NCI-H2029 (cell line): ENCODE measurements around the gene THRB.

Experiments
- DNase-seq: peaks from one replicate; lab custom pipeline; 2025; lab: John Stamatoyannopoulos, UW

Gene THRB

DNA sequence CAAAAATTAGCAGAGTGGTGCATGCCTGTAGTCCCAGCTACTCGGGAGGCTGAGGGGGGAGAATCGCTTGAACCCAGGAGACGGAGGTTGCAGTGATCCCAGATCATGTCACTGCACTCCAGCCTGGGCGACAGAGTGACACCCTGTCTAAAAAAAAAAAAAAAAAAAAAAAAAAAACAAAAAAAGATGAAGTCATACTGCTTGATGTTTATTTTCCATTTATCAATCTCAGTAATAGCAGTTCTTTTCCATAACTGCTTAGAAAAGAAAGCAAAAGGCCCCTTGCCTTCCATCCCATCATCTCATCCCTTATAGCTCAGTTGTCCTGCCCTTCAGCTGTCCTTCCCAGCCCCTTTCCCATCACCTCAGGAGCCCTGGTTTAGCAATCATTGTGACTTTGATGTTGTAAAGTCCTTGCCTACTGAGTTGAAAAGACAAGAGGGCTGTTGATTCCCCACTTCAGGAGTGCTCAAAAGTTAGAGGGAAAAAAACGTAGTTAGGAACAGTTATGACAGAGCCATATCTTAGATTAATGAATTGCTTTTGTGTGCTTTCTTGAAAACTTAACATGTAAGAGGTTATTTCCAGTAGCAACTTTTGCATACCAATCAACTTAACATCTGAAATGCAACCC is 18.0 kb upstream of the THRB start:
- no peak for DNase-seq

DNA sequence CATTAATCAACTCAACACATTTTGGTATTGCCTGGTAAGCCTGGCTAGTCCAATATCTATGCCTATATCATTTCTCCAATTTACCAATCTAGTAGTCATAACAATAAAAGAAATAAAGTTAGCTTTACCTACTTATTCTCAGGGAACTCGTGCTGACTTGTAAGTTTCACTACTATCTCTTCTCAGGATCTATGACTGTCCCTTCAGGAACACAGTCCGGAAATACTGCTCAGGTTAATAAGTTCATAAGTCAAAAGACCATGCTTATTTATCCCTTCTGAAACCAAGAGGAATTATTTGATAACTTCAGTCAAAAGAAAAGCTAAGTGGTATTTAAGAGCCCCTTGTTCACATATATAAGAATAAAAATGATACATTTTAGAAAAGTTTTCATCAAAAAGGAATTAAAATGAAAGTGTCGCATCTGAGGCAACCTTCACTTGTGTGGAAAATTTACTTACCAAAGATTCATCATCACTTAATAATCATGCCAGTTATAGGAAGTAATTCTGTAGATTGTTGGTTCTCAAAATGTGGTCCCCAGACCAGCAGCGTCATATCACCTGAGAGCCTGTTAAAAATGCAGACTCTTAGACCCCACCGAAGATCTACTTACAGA is 15.5 kb upstream of the THRB start:
- DNase-seq = no peak

DNA sequence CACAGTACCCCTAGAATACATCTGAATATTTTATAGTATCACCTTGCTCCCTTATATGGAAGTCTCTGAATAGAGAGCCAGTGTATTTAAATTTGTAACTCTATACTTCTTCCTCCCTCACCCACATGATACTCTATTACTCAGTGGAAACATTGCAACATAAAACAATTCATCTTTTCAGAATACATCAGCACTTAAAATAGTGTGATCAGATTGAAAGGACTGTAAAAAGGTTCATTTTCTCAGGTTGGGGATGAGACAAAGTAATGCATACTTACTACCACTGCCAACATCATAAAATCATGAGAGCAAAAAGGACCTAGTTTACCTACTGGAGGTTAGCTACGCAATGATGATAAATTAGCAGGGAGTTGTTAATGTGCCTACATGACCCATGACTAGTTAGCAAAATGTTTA is 13.8 kb upstream of the THRB start:
- no peak for DNase-seq

DNA sequence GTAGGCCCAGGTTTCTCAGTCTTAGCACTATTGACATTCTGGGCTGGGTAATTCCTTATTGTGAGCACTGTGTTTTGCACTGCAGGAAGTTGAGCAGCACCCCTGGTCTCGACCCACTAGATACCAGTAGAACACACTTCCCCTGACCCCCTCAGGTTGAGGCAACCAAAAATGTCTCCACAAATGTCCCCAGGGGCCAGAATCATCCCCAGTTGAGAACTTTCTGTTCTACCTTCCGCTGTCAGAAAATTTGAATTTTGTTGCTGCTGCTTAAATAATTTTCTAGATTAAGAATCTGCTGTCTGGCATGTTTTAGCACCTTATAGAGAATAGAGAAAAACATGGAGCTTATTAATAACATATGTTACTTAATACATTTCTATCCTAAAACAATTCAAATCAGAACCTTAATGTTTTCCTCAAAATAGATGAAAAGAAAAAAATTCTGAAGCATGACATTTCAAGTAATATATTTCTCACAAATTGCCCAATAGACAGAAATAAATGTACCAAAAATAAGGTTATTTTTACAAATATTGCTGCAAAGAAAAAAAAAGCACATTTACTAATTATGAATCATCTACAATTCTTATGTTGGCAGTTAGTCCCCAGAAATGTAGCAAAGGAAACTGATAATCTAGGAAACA is 13.2 kb upstream of the THRB start:
- DNase-seq = no peak

DNA sequence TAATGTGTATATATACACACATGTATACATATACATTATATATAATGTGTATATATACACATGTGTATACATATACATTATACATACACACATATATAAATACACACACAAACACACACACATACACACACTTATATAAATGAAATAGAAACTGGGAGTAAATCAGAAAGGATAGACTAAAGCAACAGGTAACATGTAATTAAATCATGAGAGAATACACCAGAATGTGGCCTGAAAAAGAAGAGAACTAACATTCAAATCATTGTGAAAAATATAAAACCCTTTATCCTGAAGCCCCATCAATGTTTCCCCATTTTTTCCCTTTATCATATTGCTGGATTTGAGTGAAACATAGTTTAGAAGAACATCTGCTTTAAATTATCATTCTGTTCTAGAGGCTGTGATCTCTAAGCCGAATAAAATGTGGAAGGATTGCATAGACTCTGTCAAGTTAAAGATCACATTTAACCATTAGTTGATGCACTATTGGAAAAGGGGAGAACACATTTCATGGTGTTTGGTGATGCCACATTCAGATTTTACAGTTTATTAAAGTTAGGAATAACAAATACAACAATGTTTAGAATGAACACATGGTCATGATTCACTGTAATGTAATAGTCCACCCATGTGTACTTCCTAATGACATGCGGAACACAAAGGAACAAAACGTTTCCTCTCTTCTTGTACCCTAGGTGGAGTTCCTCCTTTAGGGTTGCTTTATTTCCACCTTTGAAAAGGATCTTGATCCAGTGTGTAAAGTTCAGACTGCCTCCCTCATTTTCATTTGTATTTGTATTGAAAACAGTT is 12.5 kb upstream of the THRB start:
- DNase-seq = no peak

DNA sequence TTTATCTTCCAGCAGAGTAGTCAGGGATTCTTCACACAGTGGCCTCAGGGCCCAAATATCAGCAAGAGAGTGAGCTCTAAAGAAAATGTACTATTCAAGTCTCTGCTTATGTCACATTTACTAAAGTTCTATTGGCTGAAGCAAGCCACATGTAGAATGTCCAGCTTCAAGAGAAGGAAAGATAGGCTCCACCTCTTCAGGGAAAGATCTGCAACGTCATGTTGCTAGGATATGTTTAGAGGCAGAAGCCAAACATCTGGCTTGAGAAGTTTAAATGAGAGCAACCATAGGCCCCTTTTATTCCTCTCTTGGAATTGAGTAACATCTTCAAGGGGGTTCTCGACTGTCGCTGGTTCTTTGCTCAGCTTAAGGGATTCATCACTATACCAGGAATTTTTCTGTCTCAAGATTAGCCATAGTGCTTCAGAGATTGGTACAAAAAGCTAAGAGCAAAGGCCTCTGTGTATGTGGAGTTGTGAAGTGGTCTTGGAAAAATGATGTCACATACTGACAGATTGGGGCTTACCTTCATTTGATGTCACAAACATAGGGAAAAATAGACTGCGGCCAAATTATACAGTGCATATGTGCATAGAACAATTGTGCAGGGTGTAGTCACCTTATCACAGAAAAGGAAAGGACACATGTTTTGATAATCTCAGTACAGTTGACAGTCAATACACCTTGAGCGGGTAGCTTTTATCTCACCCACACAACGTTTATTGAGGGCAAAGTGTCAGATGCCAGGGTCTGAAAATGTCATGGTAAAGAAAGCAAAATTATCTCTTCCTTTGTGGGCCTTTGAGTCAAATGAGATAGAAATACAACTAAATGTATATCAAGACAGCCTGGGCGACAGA is 11.3 kb upstream of the THRB start:
- DNase-seq = no peak

DNA sequence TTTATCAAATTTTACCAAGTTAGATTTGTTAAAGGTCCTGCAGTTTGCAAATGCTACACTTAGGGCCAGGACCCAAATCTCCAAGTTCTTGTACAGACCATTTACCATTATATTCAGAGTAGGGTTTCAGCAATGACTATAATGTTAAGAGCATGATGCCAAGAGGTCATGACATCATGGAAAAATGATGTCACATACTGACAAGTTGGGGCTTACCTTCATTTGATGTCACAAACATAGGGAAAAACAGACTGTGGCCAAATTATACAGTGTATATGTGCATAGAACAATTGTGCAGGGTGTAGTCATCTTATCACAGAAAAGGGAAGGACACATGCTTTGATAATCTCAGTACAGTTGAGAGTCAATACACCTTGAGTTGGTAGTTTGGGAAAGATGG is 10.1 kb upstream of the THRB start:
- no peak for DNase-seq

DNA sequence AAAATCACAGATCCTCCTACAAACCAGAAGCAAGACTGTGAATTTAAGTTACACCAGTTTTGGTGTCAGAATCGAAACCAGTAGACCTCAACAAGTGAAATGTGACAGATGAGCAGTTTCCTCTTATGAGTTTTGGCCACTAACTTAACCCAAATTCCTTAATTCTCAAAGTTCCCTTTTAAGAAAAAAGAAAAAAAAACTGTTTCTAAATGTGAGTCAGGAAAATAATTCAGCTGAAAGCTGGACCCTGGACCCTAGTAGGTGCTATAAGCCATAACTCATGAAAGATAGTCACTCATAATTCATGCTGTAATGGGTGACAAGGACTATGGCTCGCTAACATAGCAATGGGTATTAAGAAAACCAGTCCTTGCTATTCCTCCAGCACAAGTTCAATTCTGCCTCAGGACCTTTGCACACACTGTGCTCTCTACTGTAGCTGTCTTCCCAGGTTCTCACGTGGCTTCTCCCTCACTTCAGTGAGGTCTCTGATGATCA is 9.0 kb upstream of the THRB start:
- DNase-seq = no peak

DNA sequence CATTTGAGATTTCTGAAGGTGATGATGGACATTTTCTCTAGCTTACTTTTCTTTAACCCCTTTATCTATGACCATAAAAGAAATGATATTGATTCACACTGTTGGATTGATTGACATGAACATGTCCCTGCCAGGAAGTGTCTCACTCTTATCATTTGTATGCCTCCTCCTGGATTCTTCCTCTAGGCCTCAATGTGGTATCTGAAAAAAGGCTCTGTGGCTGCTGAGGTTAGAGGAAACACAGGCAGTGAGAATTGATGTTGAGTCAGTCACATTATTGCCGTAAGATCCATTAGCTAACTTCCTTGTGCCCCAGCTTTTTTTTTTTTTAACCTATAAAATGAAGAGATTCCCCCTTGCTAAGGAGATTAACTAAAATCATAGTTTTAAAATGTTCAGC is 8.0 kb upstream of the THRB start:
- DNase-seq = no peak

DNA sequence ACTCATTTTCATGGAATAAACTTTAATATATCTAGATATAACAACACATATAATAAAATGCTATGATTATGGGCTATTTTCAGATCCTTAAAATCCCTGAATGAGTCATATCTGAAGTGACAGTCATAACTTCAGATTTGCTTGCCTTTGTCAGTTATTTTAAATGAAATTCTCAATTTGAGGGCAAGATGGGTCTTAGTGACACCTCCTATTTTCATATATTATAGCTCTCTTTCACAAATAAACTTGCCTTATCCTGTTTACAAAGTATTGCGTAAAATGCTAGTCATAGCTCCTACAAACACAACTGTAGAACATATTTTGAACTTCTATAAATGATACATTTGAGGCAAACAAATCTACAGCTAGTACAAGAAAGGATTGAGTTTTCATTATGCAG is 6.2 kb upstream of the THRB start:
- DNase-seq = no peak

DNA sequence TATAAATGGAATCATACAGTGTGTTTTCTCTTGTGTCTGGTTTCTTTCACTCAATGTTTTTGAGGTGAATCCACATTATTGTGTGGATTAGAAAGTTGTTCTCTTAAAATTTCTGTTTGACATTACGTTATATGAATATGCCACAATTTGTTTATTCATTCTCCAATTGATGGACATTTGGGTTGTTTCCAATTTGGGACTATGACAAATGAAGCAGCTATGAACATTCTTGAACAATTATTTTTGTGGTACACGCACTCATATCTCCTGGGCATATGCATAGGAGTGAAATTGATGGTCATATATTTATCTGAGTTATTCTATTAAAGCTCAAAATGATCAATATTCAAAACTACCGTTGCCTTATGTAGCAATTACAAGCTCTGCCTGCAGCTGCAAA is 5.3 kb upstream of the THRB start:
- DNase-seq = no peak

DNA sequence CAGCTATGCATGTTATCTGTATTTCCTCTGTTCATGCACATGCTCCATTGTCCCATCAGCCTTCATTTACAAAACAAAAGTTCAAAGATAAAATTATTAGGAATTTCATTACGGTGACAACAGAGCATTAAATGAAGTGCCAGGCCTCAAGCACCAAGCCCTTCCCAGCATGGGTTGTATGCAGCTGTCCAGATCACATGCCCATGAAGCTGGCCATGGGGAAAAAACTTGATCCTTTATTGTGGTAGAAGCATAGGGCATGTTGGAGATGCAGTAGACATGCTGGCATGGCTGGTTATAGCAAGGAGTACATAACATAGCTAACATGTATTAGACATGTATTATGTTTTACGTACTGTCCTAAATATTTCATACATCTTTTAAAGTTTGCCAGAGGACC is 4.1 kb upstream of the THRB start:
- no peak for DNase-seq

DNA sequence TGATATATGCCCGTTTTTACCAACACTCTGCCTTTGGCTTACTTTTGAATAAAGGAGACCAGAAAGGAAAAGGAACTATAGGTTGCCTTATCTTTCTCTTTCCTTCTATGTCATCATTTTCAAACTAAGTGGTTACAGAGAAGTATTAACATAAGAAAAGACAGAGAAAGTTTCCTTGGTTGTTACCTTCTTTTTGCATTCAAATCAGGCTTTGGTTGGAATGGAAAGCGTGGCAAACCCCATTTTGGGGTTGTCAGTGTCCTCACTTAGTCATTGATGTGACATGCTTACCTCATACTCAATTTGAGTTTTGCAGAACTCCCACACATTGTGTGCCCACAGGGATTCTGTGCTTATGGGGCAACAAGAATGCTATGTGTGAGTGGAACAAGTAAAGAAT is 3.7 kb upstream of the THRB start:
- DNase-seq = no peak

DNA sequence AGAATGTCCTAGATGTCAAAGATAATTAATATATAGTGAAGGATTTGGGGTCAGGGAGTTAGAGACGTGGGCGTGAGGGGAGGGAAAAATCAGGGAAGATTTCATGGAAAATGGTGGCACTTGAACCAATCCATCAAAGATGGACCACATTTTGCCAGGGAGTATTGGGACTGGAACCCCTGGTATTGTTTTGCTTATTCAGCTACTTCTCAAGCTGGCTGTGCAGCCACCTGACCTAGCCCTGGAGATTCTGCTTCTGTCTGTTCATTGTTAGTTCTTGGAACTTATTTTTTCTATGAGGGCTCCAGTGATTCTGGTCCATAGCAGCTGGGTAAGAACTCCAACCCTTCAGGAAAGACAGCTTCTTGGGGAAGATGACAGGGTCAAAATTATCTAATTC is 3.3 kb upstream of the THRB start:
- no peak for DNase-seq

DNA sequence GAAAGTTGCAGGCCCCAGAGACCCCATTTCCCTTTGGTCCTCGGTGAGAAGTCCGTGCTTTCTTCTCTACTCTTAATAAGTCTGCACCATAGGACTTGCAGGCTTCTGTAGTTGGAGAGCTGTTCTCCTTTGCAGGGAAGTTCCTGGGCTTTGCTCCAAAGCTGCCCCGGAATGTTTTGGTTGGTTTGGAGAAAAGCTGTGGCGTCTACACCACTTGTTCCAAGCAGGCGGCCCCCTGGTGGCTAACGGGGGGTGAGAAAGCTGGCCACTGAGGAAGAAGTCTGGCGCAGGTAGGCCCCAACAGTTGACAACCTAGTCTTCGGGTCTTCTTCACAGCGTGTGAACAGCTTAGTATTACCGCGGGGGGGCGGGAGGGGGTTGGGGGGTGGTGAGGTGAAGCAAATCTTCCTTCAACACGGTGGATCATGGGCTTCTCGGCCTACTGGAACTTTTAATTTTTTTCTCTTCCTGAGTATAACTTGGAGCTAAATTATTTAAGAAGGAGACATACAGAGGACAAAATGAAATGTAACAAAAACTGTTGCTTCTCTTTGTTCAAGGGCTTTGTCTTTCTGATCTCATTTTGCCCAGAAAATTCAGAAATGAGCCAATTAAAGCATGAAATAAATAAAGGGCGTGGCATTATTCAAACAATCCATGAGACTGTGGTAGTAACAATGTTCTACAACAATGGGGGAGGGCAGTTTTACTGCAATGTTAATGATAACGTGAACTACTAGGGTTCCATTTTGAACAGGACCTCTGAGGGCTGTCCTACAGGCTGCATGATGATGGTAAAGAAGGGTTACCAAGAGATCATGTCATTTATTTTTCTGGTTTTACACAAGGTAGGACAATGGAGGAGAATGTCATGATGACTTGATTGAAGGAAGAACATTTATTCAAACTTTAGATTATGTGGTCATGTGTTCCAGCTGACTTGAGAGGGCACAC is 2.2 kb upstream of the THRB start:
- DNase-seq = no peak

DNA sequence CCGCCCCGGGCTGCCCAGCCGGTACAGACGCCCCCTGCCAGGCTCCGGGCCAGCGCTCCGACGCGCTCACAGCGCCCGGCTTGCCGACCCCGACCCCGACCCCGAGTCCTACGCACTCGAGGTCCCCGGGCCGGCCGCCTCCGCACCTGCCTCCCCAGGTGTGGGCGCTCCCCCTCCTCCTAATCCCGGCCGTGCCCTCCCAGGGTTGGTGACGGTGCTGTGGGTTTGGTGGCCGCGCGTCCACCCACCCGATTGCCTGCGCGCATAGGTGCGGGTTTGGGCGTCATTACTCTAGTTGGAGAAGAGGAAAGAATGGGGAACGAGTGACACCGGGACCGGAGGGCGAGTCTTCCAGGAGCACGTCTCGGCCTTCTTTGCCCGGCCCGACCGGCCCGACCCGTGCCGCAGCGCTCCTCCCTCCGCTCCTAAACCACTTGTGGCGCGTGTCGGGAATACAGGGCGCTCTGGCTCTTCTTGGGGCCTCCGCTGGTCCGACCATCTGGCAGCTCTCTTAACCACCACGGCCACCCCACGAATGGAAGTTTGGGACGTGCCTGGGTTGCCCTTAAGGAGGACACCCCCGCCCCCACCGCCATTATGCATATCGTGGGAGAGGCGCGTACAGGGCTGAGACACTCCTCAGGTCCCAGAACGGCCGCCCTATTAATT is 810 bp upstream of the THRB start:
- no peak for DNase-seq

DNA sequence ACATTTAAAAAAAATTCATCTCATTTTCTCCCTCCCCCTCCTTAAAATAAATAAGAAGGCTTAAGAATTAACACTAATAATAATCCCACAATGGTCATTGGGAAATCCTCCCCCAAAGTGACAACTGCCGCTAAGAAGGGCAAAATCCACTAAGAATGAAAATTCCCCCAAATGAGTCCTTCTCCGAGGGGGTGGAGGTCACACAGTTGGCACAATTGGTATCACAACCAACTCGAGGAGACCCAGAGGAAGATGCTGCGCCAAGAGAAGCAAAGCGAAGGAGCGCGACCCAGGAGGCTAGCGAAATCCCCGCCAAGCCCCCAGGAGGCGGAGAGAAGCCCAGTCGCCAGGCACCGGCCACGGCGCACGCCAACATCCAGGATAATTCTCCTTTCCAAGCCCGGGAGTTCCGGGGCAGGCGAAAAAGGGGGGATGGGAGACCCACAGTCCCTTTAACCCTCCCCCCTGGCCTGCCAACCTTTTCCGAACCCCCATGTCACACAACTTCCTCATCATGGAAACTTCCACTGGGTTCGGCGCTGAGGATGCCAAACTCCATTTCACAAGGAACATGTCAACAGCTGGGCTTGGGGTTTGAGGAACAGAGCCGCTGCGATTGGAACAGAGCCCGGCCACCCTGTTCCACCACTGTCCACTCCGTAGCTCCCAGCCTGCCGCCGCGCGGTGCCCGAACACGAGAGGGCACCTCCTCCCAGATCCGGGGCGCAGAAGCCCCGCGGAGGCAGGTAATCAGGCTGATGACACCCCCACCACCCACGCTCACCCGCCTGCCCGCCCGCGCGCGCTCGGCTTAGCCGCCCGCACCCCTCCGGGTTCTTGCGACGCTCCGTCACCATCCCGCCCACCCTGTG is 668 bp downstream of the THRB start:
- DNase-seq = no peak

DNA sequence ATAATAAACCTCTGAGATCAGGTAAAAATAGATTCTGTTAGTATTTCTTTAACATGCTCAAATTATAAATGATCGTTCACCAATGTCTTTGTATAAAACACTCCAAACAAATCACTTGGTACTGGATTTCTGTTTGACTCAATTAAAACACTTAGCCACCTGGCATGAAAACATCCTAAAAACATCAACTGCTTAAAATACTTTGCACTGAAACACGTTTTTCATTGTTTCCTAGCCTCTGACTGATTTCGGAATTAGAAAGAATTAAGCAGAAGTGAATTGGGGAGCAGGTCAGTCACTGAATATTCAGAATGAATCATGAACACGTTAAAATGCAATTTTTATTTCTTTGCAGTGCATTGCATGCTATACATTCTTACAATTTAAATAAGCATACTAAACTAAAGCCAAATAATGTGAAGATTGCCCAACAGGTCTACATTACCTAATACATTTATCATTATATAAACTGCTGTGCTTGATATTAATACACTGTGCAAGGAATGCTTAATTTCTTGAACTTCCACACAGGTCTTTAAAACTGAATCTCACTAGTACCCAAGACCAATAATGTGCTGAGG is 1.6 kb downstream of the THRB start:
- no peak for DNase-seq

DNA sequence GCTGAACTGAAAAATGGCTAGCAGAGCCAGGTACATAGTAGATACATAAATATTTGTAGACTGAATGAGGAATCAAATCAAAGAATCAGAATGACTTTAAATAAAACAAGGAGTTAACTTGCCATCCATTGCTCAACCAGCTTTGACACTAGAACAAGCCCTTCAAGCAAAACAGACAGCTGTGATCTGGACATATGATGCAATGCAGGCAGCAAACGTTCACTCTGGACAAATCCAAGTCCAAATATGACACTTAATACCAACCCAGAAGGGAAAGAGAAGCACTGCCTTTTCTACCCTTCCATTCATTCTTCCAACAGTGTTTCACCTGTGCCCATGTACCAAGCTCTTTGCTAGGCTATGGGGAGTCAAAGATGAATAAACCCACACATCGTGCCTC is 4.5 kb downstream of the THRB start:
- DNase-seq = no peak
